Nephron progenitor cell (in vitro differentiated cells): ENCODE measurements around the gene ZNF280B.
"Not testable (repeated sequence)": the region's sequence is repeated elsewhere in the genome, so short reads cannot be mapped to it uniquely, and the experiment has no call there.

Source experiments
- DNase-seq: peaks from one replicate; pipeline ENCODE4 v3.0.0; 2021
- H3K27ac Mint-ChIP-seq: 2 replicates; pipeline ENCODE4 v1.8.0; 2021; ENCODE audit warnings: mild to moderate bottlenecking, moderate library complexity, mixed read lengths
- H3K27me3 Mint-ChIP-seq: 2 replicates; pipeline ENCODE4 v1.8.0; 2021; ENCODE audit warnings: mild to moderate bottlenecking, low read depth, mixed read lengths; ENCODE audit not compliant: poor library complexity
- H3K36me3 Mint-ChIP-seq: 2 replicates; pipeline ENCODE4 v1.8.0; 2021; ENCODE audit warnings: low read depth, mixed read lengths
- H3K4me1 Mint-ChIP-seq: 2 replicates; pipeline ENCODE4 v1.8.0; 2021; ENCODE audit warnings: mixed read lengths
- H3K4me3 Mint-ChIP-seq: 2 replicates; pipeline ENCODE4 v1.8.0; 2021; ENCODE audit warnings: mild to moderate bottlenecking, moderate library complexity, mixed read lengths
- H3K9me3 Mint-ChIP-seq: 2 replicates; pipeline ENCODE4 v1.8.0; 2021; ENCODE audit warnings: mild to moderate bottlenecking, moderate library complexity, mixed read lengths
- TF ChIP-seq, protein P1 (sequence below): fragments of 200-600 bp; sonication (generic); IDR thresholded peaks from 2 replicates; pipeline ENCODE4 v1.5.0; 2021; ENCODE audit warnings: antibody characterized with exemption

Gene ZNF280B

DNA sequence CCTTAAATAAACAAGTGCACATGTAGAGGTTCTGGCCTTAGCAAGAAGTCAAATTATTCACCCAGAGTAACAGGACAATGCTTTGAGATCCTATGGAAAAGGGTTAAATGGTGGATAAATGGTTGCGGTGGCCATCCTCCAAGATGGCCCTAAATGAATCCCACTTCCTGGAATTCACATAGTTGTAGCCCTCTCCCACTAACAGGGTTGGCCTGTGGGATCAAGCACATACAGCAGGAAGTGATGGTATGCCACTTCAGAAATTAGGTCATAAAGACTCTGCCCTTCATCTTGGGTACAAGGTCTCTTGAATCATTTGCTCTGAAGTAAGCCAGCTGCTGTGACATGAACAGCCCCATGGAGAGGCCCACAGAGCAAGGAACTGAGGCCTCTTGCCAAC is 1.8 kb downstream of the ZNF280B start:
- H3K36me3 Mint-ChIP-seq, result peaks cover 61% of the 10 kb centered on the region
- peaks cover 9% of the 10 kb centered on the region for H3K4me1 Mint-ChIP-seq
- TF ChIP-seq, protein P1, sequence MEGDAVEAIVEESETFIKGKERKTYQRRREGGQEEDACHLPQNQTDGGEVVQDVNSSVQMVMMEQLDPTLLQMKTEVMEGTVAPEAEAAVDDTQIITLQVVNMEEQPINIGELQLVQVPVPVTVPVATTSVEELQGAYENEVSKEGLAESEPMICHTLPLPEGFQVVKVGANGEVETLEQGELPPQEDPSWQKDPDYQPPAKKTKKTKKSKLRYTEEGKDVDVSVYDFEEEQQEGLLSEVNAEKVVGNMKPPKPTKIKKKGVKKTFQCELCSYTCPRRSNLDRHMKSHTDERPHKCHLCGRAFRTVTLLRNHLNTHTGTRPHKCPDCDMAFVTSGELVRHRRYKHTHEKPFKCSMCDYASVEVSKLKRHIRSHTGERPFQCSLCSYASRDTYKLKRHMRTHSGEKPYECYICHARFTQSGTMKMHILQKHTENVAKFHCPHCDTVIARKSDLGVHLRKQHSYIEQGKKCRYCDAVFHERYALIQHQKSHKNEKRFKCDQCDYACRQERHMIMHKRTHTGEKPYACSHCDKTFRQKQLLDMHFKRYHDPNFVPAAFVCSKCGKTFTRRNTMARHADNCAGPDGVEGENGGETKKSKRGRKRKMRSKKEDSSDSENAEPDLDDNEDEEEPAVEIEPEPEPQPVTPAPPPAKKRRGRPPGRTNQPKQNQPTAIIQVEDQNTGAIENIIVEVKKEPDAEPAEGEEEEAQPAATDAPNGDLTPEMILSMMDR, result no peak
- peaks cover 9% of the 10 kb centered on the region for H3K27me3 Mint-ChIP-seq
- H3K27ac Mint-ChIP-seq, result no peak overlapping the region
- peak overlapping the region; percentile 90 for H3K4me3 Mint-ChIP-seq
- H3K9me3 Mint-ChIP-seq, result peaks cover 29% of the 10 kb centered on the region
- DNase-seq, result no peak

DNA sequence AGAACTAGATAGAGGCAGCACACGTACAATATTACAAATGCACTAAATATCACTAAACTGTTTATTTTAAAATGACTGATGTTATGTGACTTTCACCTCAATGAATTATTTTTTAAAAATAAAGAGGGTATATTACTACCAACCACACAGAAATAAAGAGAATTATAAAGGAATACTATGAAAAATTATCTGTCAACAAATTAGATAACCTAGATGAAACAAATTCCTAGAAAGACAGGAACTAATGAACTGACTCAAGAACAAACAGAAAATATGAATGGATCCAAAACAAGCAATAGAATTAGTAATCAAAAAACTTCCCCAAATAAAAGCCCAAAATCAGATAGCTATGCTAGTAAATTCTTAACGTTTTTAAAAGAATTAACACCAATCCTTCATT is 10.3 kb downstream of the ZNF280B start:
- no peak overlapping the region for H3K4me3 Mint-ChIP-seq
- TF ChIP-seq, protein P1, result no peak
- no peaks in the 10 kb centered on the region for H3K9me3 Mint-ChIP-seq
- no peak for DNase-seq
- H3K27ac Mint-ChIP-seq, result no peak overlapping the region
- peaks cover 86% of the 10 kb centered on the region for H3K36me3 Mint-ChIP-seq
- H3K27me3 Mint-ChIP-seq, result peaks cover 3% of the 10 kb centered on the region
- H3K4me1 Mint-ChIP-seq, result no peaks in the 10 kb centered on the region

DNA sequence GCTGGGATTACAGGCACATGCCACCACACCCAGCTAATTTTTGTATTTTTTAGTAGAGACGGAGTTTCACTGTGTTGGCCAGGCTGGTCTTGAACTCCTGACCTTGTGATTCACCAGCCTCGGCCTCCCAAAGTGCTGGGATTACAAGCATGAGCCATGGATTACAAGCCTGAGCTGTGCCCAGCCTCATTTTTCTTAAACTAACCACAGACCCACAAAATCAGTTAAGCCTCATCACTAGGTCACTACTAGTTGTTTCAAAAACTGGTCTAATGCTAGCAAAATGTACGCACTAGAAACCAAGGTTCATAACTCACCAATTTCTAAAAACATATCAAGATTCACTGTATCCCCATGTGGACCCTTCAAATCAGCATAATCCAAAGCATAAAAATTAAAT is 17.0 kb downstream of the ZNF280B start:
- not testable (repeated sequence) for H3K4me3 Mint-ChIP-seq, H3K27me3 Mint-ChIP-seq, H3K4me1 Mint-ChIP-seq, H3K27ac Mint-ChIP-seq, H3K9me3 Mint-ChIP-seq, DNase-seq
- H3K36me3 Mint-ChIP-seq, result peaks cover 72% of the 10 kb centered on the region

DNA sequence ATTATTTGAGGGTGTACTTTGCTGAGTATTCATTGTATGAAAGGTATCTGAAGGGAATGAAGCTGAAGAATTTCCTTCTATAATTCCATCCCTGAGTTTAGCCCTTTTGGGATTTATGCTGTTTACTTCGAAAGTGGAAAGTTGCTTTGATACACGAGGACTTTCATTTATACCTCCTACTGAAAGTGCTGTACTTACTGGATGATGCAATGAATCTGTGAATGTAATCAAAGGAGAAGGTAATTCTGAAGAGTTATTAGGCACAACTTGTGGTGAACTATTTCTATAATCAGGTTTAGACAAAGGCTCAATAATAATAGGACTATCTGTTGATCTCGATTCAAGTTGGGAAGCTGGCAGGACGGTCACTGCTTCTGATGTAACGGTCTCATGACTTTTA is 19.8 kb downstream of the ZNF280B start:
- no peaks in the 10 kb centered on the region for H3K9me3 Mint-ChIP-seq
- TF ChIP-seq, protein P1, result no peak

DNA sequence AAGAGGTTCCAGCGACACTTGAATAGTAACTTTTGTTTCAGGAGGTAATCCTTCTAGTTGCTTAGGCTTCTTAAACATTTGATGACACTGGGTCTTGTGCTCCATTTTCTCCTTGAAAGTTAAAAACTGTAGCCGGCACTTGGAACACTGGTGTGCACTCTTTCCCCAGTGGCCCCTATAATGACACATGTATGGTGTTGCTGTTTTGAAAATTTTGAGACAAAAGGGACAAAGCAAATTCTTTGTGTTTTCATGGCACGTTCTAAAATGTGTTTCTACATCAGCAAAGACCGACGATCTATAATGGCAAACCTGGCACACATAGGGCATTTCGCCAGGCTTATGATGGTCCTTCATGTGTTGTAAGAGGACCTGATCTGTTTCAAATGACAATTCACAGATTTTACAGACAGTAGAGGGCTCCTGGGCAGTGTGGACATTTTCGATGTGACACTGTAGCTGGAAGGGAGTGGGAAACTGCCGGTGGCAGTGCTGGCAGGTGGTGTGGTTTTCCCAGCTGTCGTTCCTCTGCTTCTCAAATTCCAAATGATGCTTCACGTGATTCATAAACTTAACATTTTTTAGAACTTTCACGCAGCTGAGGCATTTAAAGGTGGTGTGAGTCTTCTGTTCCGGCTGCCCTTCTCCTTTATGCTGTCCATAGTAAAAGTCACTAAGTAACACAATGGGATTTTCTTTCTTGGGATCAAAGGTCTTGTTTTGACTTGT is 20.5 kb downstream of the ZNF280B start:
- H3K9me3 Mint-ChIP-seq, result no peaks in the 10 kb centered on the region
- no peaks in the 10 kb centered on the region for H3K4me1 Mint-ChIP-seq
- peaks cover 67% of the 10 kb centered on the region for H3K36me3 Mint-ChIP-seq
- DNase-seq, result no peak
- no peak overlapping the region for H3K27ac Mint-ChIP-seq
- no peak overlapping the region for H3K4me3 Mint-ChIP-seq
- no peaks in the 10 kb centered on the region for H3K27me3 Mint-ChIP-seq
- TF ChIP-seq, protein P1, result no peak

More for the DNA sequence above, 19.8 kb downstream of the ZNF280B start:
- no peaks in the 10 kb centered on the region for H3K4me1 Mint-ChIP-seq
- DNase-seq, result no peak
- H3K36me3 Mint-ChIP-seq, result peaks cover 74% of the 10 kb centered on the region
- no peaks in the 10 kb centered on the region for H3K27me3 Mint-ChIP-seq
- H3K4me3 Mint-ChIP-seq, result no peak overlapping the region
- H3K27ac Mint-ChIP-seq, result no peak overlapping the region

DNA sequence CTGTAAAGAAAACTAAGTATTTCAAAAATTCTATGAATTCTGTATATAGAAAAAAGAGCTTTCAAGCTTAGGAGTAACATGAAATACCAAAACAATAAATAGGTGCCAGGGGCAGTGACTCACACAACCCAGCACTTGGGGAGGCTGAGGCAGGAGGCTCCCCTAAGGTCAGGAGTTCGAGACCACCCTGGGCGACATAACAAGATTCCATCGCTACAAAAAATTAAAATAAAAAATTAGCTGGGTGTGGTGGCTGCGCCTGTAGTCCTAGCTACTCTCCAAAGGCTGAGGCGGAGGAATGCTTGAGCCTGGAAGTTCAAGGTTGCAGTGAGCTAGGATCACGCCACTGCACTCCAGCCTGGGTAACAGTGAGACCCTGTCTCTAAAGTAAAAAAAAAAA is 21.5 kb downstream of the ZNF280B start:
- Mint-ChIP-seq H3K27me3 (no peaks in the 10 kb centered on the region), H3K27ac (no peak overlapping the region), H3K4me3 (no peak overlapping the region), H3K36me3 (peaks cover 63% of the 10 kb centered on the region), H3K4me1 (no peaks in the 10 kb centered on the region), H3K9me3 (no peaks in the 10 kb centered on the region)
- TF ChIP-seq, protein P1, result no peak
- no peak for DNase-seq
